Measurements from ENCODE around the gene PLCL2.

Gene PLCL2

DNA sequence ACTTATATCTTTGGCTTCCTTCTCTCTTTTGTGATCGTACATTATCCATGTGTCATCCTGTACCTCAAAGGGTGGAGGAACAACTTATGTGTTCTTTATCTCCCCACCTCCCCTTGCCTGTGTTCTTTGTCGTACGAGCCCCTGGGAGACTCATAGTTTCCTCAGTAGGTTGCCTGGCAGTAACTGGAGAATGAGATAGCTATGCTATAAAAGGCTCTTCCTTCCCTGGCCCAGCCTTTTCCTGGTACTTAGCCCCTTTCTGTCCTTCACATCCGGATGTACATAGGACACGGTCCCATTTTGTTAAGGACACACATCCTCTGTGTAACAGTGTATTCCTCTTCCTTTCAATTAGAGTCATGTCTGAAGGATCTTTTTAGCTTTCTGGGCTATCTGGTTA lies 32.1 kb downstream of the PLCL2 start:
- Histone ChIP-seq H3K4me1 (ENCODE audit: low read length) (peaks cover 21% of the 10 kb centered on the region), H3K36me3 (replicated peaks; ENCODE audit: insufficient read depth, low read length) (no peaks in the 10 kb centered on the region), H3K79me2 (ENCODE audit: low read length) (peaks cover 78% of the 10 kb centered on the region), H3K27ac (ENCODE audit: low read length) (no peak overlapping the region), H3K9ac (ENCODE audit: low read length) (no peak overlapping the region), H3K4me3 (ENCODE audit: low read length) (no peak overlapping the region), H2AFZ (ENCODE audit: low read length) (no peak overlapping the region), H3F3A (ENCODE audit: insufficient read depth, low read length) (peaks cover 15% of the 10 kb centered on the region), H4K20me1 (ENCODE audit: insufficient read depth, low read length) (no peaks in the 10 kb centered on the region), H3K9me3 (replicated peaks; ENCODE audit: insufficient read depth, low read length) (no peaks in the 10 kb centered on the region), H3K27me3 (replicated peaks; ENCODE audit: insufficient read depth, low read length) (no peaks in the 10 kb centered on the region), H3K4me2 (ENCODE audit: low read depth, low read length) (no peak overlapping the region), H3K9me2 (replicated peaks; ENCODE audit: insufficient read depth, low read length) (no peaks in the 10 kb centered on the region)
- TF ChIP-seq EZH2 (optimal IDR thresholded peaks at IDR 0.05; ENCODE audit: low read depth, low read length), result no peak
- TF ChIP-seq, protein P1, sequence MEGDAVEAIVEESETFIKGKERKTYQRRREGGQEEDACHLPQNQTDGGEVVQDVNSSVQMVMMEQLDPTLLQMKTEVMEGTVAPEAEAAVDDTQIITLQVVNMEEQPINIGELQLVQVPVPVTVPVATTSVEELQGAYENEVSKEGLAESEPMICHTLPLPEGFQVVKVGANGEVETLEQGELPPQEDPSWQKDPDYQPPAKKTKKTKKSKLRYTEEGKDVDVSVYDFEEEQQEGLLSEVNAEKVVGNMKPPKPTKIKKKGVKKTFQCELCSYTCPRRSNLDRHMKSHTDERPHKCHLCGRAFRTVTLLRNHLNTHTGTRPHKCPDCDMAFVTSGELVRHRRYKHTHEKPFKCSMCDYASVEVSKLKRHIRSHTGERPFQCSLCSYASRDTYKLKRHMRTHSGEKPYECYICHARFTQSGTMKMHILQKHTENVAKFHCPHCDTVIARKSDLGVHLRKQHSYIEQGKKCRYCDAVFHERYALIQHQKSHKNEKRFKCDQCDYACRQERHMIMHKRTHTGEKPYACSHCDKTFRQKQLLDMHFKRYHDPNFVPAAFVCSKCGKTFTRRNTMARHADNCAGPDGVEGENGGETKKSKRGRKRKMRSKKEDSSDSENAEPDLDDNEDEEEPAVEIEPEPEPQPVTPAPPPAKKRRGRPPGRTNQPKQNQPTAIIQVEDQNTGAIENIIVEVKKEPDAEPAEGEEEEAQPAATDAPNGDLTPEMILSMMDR (IDR thresholded peaks at IDR 0.05; ENCODE audit: low read length), result no peak
- TF ChIP-seq EZH2phosphoT487 (IDR thresholded peaks at IDR 0.05; ENCODE audit: low read length), result no peak
- DNase-seq, result no peak

- no peak for DNase-seq
- Histone ChIP-seq H4K20me1 (ENCODE audit: insufficient read depth, low read length) (no peaks in the 10 kb centered on the region), H2AFZ (ENCODE audit: low read length) (no peak overlapping the region)
These were observed 32.6 kb downstream of the PLCL2 start for GRCh38 chr3:16917256-16917935.

DNA sequence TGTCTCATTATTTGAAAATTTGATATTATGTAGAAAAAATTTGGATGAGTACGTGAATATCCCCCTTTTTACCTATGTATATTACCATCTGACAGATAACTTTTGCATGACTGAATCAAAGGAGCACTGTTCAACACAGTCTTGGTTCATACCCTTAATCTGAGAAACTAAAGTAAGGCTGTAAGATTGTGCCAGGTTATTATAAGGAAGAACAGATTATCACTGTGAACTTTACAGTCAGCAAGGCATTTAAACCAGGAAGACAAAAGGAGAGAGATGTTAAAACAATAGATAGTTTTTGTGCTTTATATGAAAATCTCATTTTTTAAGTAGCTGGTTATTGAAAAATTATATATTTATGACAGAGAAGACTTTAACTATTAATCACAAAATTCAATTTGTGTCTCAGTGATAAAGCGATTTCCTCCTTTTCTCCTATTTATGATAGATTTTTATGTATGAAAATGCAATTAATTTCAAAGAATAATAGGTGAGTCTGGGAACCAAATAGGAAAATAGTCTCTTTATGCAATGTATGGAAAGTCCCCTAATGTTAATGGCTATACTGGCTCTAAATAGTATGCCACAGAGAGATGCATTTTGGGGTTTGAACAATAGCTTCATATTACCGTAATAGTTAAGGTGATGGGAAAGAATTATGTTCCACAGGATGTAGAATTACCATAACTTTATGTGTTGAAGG lies 33.4 kb downstream of the PLCL2 start:
- Histone ChIP-seq H3K9ac (ENCODE audit: low read length) (no peak overlapping the region), H3K36me3 (replicated peaks; ENCODE audit: insufficient read depth, low read length) (no peaks in the 10 kb centered on the region), H2AFZ (ENCODE audit: low read length) (no peak overlapping the region), H3K4me2 (ENCODE audit: low read depth, low read length) (no peak overlapping the region), H3K9me2 (replicated peaks; ENCODE audit: insufficient read depth, low read length) (no peaks in the 10 kb centered on the region), H3K4me1 (ENCODE audit: low read length) (peaks cover 8% of the 10 kb centered on the region), H3K79me2 (ENCODE audit: low read length) (peaks cover 80% of the 10 kb centered on the region), H3K4me3 (ENCODE audit: low read length) (no peak overlapping the region), H3K27me3 (replicated peaks; ENCODE audit: insufficient read depth, low read length) (no peaks in the 10 kb centered on the region), H3K9me3 (replicated peaks; ENCODE audit: insufficient read depth, low read length) (no peaks in the 10 kb centered on the region), H3K27ac (ENCODE audit: low read length) (no peak overlapping the region), H3F3A (ENCODE audit: insufficient read depth, low read length) (peaks cover 2% of the 10 kb centered on the region), H4K20me1 (ENCODE audit: insufficient read depth, low read length) (no peaks in the 10 kb centered on the region)
- no peak for DNase-seq
- TF ChIP-seq EZH2phosphoT487 (IDR thresholded peaks at IDR 0.05; ENCODE audit: low read length), result no peak
- TF ChIP-seq, protein P1 (IDR thresholded peaks at IDR 0.05; ENCODE audit: low read length), result no peak
- TF ChIP-seq EZH2 (optimal IDR thresholded peaks at IDR 0.05; ENCODE audit: low read depth, low read length), result no peak

More at GRCh38 chr3:16917256-16917935, 32.6 kb downstream of the PLCL2 start:
- Histone ChIP-seq H3K27me3 (replicated peaks; ENCODE audit: insufficient read depth, low read length) (no peaks in the 10 kb centered on the region), H3K4me1 (ENCODE audit: low read length) (peaks cover 15% of the 10 kb centered on the region), H3K4me2 (ENCODE audit: low read depth, low read length) (no peak overlapping the region), H3K36me3 (replicated peaks; ENCODE audit: insufficient read depth, low read length) (no peaks in the 10 kb centered on the region), H3K9me2 (replicated peaks; ENCODE audit: insufficient read depth, low read length) (no peaks in the 10 kb centered on the region), H3K9me3 (replicated peaks; ENCODE audit: insufficient read depth, low read length) (no peaks in the 10 kb centered on the region), H3K4me3 (ENCODE audit: low read length) (no peak overlapping the region), H3K79me2 (ENCODE audit: low read length) (peaks cover 82% of the 10 kb centered on the region), H3K27ac (ENCODE audit: low read length) (no peak overlapping the region), H3K9ac (ENCODE audit: low read length) (no peak overlapping the region), H3F3A (ENCODE audit: insufficient read depth, low read length) (peaks cover 10% of the 10 kb centered on the region)
- TF ChIP-seq EZH2 (optimal IDR thresholded peaks at IDR 0.05; ENCODE audit: low read depth, low read length), result no peak
- no peak for TF ChIP-seq EZH2phosphoT487 (IDR thresholded peaks at IDR 0.05; ENCODE audit: low read length)
- TF ChIP-seq, protein P1 (IDR thresholded peaks at IDR 0.05; ENCODE audit: low read length), result no peak
